ENCODE results near the gene TTC33.

DNA sequence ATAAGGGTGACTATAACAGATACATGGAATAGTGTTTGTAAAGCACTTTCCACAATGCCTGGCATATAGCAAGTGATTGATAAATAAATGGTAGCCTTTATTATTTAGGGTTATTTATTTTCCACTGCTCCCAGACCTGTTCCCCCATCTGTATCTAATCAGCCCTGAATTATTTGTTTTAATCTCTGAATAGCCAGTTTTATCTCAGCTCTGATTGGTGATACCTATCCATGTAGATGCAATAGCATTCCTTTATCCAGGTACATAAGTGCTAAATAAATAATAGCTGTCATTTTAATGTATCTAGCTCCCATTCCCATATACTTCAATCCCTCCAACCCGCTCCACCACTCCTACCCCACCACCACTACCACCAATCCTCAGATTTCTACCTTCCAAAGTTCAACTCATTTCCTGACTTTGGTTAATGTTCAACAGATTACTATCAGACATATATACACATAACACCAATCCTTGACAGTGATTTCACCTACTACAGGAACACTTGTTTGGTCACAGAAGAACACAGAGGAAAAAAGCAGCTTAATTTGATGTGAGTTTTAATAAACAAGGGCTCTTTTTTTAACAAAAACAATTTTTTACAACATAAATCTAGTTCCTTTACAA, 28.4 kb upstream of the TTC33 start:
- TF ChIP-seq CTCF (IDR thresholded peaks at IDR 0.05): no peak
- TF ChIP-seq POLR2AphosphoS5 (IDR thresholded peaks at IDR 0.05): peak in 2 of 3 donors; percentile 55 to 84
- TF ChIP-seq EP300 (IDR thresholded peaks at IDR 0.05; ENCODE audit: low read depth): no peak
